ENCODE data around the gene GPRC6A.
"Not testable (repeated sequence)": the region's sequence is repeated elsewhere in the genome, so short reads cannot be mapped to it uniquely, and the experiment has no call there.

GPRC6A gene

GRCh38 chr6:116828983-116829382 lies at the start of gene GPRC6A:
GPRC6A (minus strand) TSS chr6:116829083; CDS start chr6:116829013, 70 bp downstream.
- no peak for FAIRE-seq

- peak; percentile 27 for FAIRE-seq
Observed at GRCh38 chr6:116877743-116878142, 48.9 kb upstream of the GPRC6A start.

- no peak for FAIRE-seq
Observed at GRCh38 chr6:116876635-116877611, 48.0 kb upstream of the GPRC6A start, which contains the start of gene RFX6. RFX6 (plus strand) TSS chr6:116877242; CDS start chr6:116877276, 34 bp downstream.

GRCh38 chr6:116876107-116876506 lies 47.2 kb upstream of the GPRC6A start:
- no peak for FAIRE-seq

- FAIRE-seq: peak; percentile 45
Observed at GRCh38 chr6:116872771-116873170, 43.9 kb upstream of the GPRC6A start.

- peak; percentile 65 for FAIRE-seq
Observed at GRCh38 chr6:116866281-116866871, 37.5 kb upstream of the GPRC6A start.

GRCh38 chr6:116859264-116859663 lies 30.4 kb upstream of the GPRC6A start:
- no peak for FAIRE-seq

GRCh38 chr6:116858060-116858459 lies 29.2 kb upstream of the GPRC6A start:
- FAIRE-seq: no peak

GRCh38 chr6:116847227-116847626 lies 18.3 kb upstream of the GPRC6A start:
- peak; percentile 99 for FAIRE-seq

- FAIRE-seq: no peak
Observed at GRCh38 chr6:116842459-116842858, 13.6 kb upstream of the GPRC6A start.

GRCh38 chr6:116840091-116840490 lies 11.2 kb upstream of the GPRC6A start:
- FAIRE-seq: no peak

GRCh38 chr6:116836606-116837342 lies 7.9 kb upstream of the GPRC6A start:
- FAIRE-seq: no peak

- not testable (repeated sequence) for FAIRE-seq
Observed at GRCh38 chr6:116834526-116834925, 5.6 kb upstream of the GPRC6A start.

GRCh38 chr6:116827561-116828240 lies 1.2 kb downstream of the GPRC6A start:
- FAIRE-seq: no peak

GRCh38 chr6:116816336-116816735 lies 12.5 kb downstream of the GPRC6A start:
- FAIRE-seq: not testable (repeated sequence)

GRCh38 chr6:116812051-116812650 lies 16.7 kb downstream of the GPRC6A start:
- FAIRE-seq: no peak

GRCh38 chr6:116801971-116802370 lies 26.9 kb downstream of the GPRC6A start:
- FAIRE-seq: no peak

- no peak for FAIRE-seq
Observed at GRCh38 chr6:116799945-116800344, 28.9 kb downstream of the GPRC6A start.

GRCh38 chr6:116797585-116797984 lies 31.3 kb downstream of the GPRC6A start:
- no peak for FAIRE-seq

- no peak for FAIRE-seq
Observed at GRCh38 chr6:116793224-116793623, 35.7 kb downstream of the GPRC6A start.

- no peak for FAIRE-seq
Observed at GRCh38 chr6:116783852-116784251, 45.0 kb downstream of the GPRC6A start.

- peak; percentile 90 for FAIRE-seq
Observed at GRCh38 chr6:116779573-116780164, 49.2 kb downstream of the GPRC6A start.

All from islet of Langerhans (tissue), 1 donor.